Parathyroid adenoma (tissue), 2 donors: Measurements from ENCODE around the gene SLC5A10.

Experiments used
- H2AFZ ChIP-seq: fragments of 300-600 bp; sonication (generic); one replicate; pipeline ENCODE4 v1.7.0; 2017; ENCODE audit warnings: antibody characterized with exemption, mild to moderate bottlenecking
- H3K27ac ChIP-seq: fragments of 300-600 bp; sonication (generic); one replicate; pipeline ENCODE4 v1.7.0; 2017
- H3K27me3 ChIP-seq: fragments of 300-600 bp; sonication (generic); one replicate; pipeline ENCODE4 v1.7.0; 2017; ENCODE audit warnings: low read length; ENCODE audit not compliant: control insufficient read depth, insufficient read depth
- H3K36me3 ChIP-seq: fragments of 300-600 bp; sonication (generic); one replicate; pipeline ENCODE4 v1.7.0; 2017; ENCODE audit warnings: low read length; ENCODE audit not compliant: control insufficient read depth, insufficient read depth
- H3K4me1 ChIP-seq: fragments of 300-600 bp; sonication (generic); one replicate; pipeline ENCODE4 v1.7.0; 2017; ENCODE audit warnings: control low read depth
- H3K4me2 ChIP-seq: fragments of 300-600 bp; sonication (generic); one replicate; pipeline ENCODE4 v1.7.0; 2017; ENCODE audit warnings: low read length
- H3K4me3 ChIP-seq: fragments of 300-600 bp; sonication (generic); one replicate; pipeline ENCODE4 v1.7.0; 2017; ENCODE audit warnings: low read depth, low read length
- H3K79me2 ChIP-seq: fragments of 300-600 bp; sonication (generic); one replicate; pipeline ENCODE4 v1.7.0; 2017; ENCODE audit warnings: control low read depth
- H3K9ac ChIP-seq: fragments of 300-600 bp; sonication (generic); one replicate; pipeline ENCODE4 v1.7.0; 2017; ENCODE audit warnings: mild to moderate bottlenecking
- H3K9me3 ChIP-seq: fragments of 300-600 bp; sonication (generic); one replicate; pipeline ENCODE4 v1.7.0; 2017; ENCODE audit warnings: low read length; ENCODE audit not compliant: control insufficient read depth
- CTCF ChIP-seq: fragments of 300-600 bp; sonication (generic); IDR thresholded peaks from one replicate; pipeline ENCODE4 v1.7.0; 2017; ENCODE audit warnings: antibody characterized with exemption, mild to moderate bottlenecking
- donor health status: primary hyperparathyroidism.

Gene SLC5A10

GRCh38 chr17:18974407-18975149 is 22.6 kb downstream of the SLC5A10 start:
- Histone ChIP-seq H3K4me3 (no peak overlapping the region), H3K79me2 (no peaks in the 10 kb centered on the region), H3K27me3 (no peaks in the 10 kb centered on the region), H3K36me3 (no peaks in the 10 kb centered on the region), H3K4me1 (peaks cover 4% of the 10 kb centered on the region), H3K9ac (no peak overlapping the region), H3K4me2 (no peak overlapping the region), H2AFZ (no peak overlapping the region), H3K9me3 (no peaks in the 10 kb centered on the region), H3K27ac (no peak overlapping the region)
- no peak for TF ChIP-seq CTCF

DNA sequence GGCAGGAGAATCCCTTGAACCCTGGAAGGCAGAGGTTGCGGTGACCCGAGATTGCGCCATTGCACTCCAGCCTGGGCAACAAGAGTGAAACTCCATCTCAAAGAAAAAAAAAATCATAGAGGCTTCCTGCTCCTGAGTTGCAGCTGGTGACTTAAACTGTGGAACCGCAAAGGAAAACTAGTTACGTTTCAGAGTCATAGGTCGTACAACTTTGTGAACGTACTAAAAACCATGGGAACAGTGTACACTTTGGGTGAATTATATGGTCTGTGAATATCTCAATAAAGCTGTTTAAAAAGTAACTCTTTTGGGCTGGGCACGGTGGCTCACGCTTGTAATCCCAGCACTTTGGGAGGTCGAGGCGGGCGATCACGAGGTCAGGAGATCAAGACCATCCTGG is 23.6 kb downstream of the SLC5A10 start:
- H3K27me3 ChIP-seq: no peaks in the 10 kb centered on the region
- no peaks in the 10 kb centered on the region for H3K36me3 ChIP-seq
- no peak overlapping the region for H2AFZ ChIP-seq
- H3K27ac ChIP-seq: no peak overlapping the region
- no peaks in the 10 kb centered on the region for H3K79me2 ChIP-seq
- no peak overlapping the region for H3K9ac ChIP-seq
- H3K4me2 ChIP-seq: no peak overlapping the region
- H3K9me3 ChIP-seq: no peaks in the 10 kb centered on the region
- no peaks in the 10 kb centered on the region for H3K4me1 ChIP-seq
- H3K4me3 ChIP-seq: no peak overlapping the region
- TF ChIP-seq CTCF: no peak

- Histone ChIP-seq H3K36me3 (no peaks in the 10 kb centered on the region), H3K79me2 (no peaks in the 10 kb centered on the region), H3K4me3 (no peak overlapping the region), H3K27me3 (no peaks in the 10 kb centered on the region), H3K9me3 (no peaks in the 10 kb centered on the region), H3K9ac (no peak overlapping the region), H3K4me2 (no peak overlapping the region), H3K27ac (no peak overlapping the region), H2AFZ (no peak overlapping the region), H3K4me1 (no peaks in the 10 kb centered on the region)
- TF ChIP-seq CTCF: no peak
Observed at GRCh38 chr17:18976201-18976600, 24.2 kb downstream of the SLC5A10 start.

DNA sequence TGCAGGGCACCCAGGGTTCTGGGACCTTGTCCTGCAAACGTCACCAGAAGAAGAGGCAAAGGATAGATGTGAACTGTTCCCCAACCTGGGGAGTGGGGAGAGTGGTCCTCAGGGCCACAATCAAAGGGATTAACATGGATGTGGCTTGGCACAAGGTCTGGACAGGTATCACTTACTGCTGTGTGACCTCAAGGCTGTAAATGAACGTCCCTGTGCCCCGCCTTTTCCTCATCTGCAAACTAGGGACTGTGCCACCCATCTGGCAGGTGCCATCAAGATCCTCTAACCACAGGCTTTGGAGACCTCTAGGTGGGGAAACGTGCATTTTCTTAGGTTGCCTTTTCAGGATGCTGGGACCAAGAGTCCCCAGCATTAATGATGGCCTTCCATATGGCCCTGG is 25.1 kb downstream of the SLC5A10 start:
- no peaks in the 10 kb centered on the region for H3K36me3 ChIP-seq
- H3K4me1 ChIP-seq: no peaks in the 10 kb centered on the region
- no peaks in the 10 kb centered on the region for H3K9me3 ChIP-seq
- H3K27ac ChIP-seq: no peak overlapping the region
- no peak overlapping the region for H3K9ac ChIP-seq
- H3K27me3 ChIP-seq: no peaks in the 10 kb centered on the region
- H3K79me2 ChIP-seq: no peaks in the 10 kb centered on the region
- H3K4me3 ChIP-seq: no peak overlapping the region
- no peak for TF ChIP-seq CTCF
- no peak overlapping the region for H3K4me2 ChIP-seq
- H2AFZ ChIP-seq: no peak overlapping the region

GRCh38 chr17:18977646-18978045 is 25.7 kb downstream of the SLC5A10 start:
- H3K4me1 ChIP-seq: no peaks in the 10 kb centered on the region
- no peaks in the 10 kb centered on the region for H3K27me3 ChIP-seq
- no peak overlapping the region for H3K4me3 ChIP-seq
- no peaks in the 10 kb centered on the region for H3K79me2 ChIP-seq
- no peaks in the 10 kb centered on the region for H3K36me3 ChIP-seq
- no peak overlapping the region for H3K9ac ChIP-seq
- no peak overlapping the region for H3K4me2 ChIP-seq
- H3K9me3 ChIP-seq: no peaks in the 10 kb centered on the region
- no peak overlapping the region for H2AFZ ChIP-seq
- no peak for TF ChIP-seq CTCF
- no peak overlapping the region for H3K27ac ChIP-seq
